Thyroid gland (tissue), 4 donors: Measurements from ENCODE around the gene GAK. TPM values are rescaled to one million over a fixed set of nuclear protein-coding genes. Genes with fewer than 3 reads are reported as not detected.

Experiments
- DNase-seq, 2 donors: peaks; one replicate each; pipeline ENCODE4 v3.0.0-alpha.2; 2019
- H3K27ac ChIP-seq, 3 donors: fragments of 200-600 bp; sonication (generic); 1 replicate in 2 of 3; 2 replicates in 1 of 3; pipeline ENCODE4 v1.5.1; 2016 to 2019; ENCODE audit warnings: mild to moderate bottlenecking in 1 of 3, moderate library complexity in 1 of 3
- H3K27me3 ChIP-seq: fragments of 200-600 bp; sonication (generic); one replicate; pipeline ENCODE4 v1.5.1; 2019
- H3K36me3 ChIP-seq, 2 donors: fragments of 200-600 bp; sonication (generic); one replicate each; pipeline ENCODE4 v1.5.1; 2016 to 2019
- H3K4me1 ChIP-seq, 2 donors: fragments of 200-600 bp; sonication (generic); one replicate each; pipeline ENCODE4 v1.5.1; 2017 to 2019
- H3K4me3 ChIP-seq, 3 donors: fragments of 200-600 bp; sonication (generic); replicated peaks in 1 of 3; 1 replicate in 2 of 3; 2 replicates in 1 of 3; pipeline ENCODE4 v1.5.1; 2016; ENCODE audit warnings: mild to moderate bottlenecking in 1 of 3
- H3K9me3 ChIP-seq: fragments of 200-600 bp; sonication (generic); one replicate; pipeline ENCODE4 v1.5.1; 2017
- CTCF ChIP-seq, 6 experiments: fragments of 200-600 bp in 3 of 6; fragments of 450-650 bp in 3 of 6; sonication (generic) in 3 of 6; IDR thresholded peaks; one replicate each; pipeline ENCODE4 v1.5.1; 2016 to 2019; ENCODE audit warnings: antibody characterized with exemption in 6 of 6, mild to moderate bottlenecking in 2 of 6, inconsistent platforms in 1 of 6, moderate library complexity in 1 of 6
- POLR2A ChIP-seq, 2 donors: fragments of 450-650 bp; IDR thresholded peaks; one replicate each; pipeline ENCODE4 v1.6.1; 2017; ENCODE audit warnings: antibody characterized with exemption in 2 of 2, mild to moderate bottlenecking in 2 of 2, moderate library complexity in 1 of 2
- WGBS, 2 donors: methylation state at CpG; one replicate each; pipeline ENCODE4 v1.1.5; 2017; 5-methylcytosine and 5-hydroxymethylcytosine counted together
- intact Hi-C: fragments of 100-400 bp; cut with DNase I; formaldehyde crosslinking; loops from one replicate; pipeline ENCODE4 v1.15.1; 2023
- total RNA-seq, 4 donors: library from RNA; depleted of rRNA; stranded (reverse); fragments of >200 nt; gene quantifications; one replicate each; pipeline ENCODE4 v1.2.3, GENCODE V29; 2016

Gene GAK
- total RNA-seq, 4 donors from 2014 or later, result 86.4 to 184 (median 153) TPM

GRCh38 chr4:888029-888428 lies 44.1 kb downstream of the GAK start:
- Histone ChIP-seq H3K27me3 (no peaks in the 10 kb centered on the region), H3K4me3 (no peak overlapping the region), H3K27ac (no peak overlapping the region), H3K4me1 (no peaks in the 10 kb centered on the region), H3K9me3 (no peaks in the 10 kb centered on the region), H3K36me3 (peaks cover 21 to 33% of the 10 kb centered on the region in 2 donors)
- intact Hi-C loops, result no loop called here
- no peak for DNase-seq
- TF ChIP-seq CTCF (IDR thresholded peaks at IDR 0.05) (no peak), POLR2A (IDR thresholded peaks at IDR 0.05) (no peak)
- 87 to 92% methylated on average over 10 to 19 of the region's 23 CpGs for WGBS, 2 donors

GRCh38 chr4:887034-887763 lies 44.9 kb downstream of the GAK start:
- intact Hi-C loops, result no loop called here
- H3K36me3 ChIP-seq, result peaks cover 24 to 35% of the 10 kb centered on the region in 2 donors

GRCh38 chr4:886244-886643 lies 45.9 kb downstream of the GAK start:
- no peak overlapping the region for H3K4me3 ChIP-seq
- WGBS, 2 donors, result 68 to 84% methylated on average over 6 to 9 of the region's 9 CpGs
- H3K36me3 ChIP-seq, result peaks cover 28 to 45% of the 10 kb centered on the region in 2 donors
- DNase-seq, result no peak
- no peak overlapping the region for H3K27ac ChIP-seq
- intact Hi-C loops, result no loop called here
- TF ChIP-seq POLR2A (IDR thresholded peaks at IDR 0.05), result no peak
- no peak for TF ChIP-seq CTCF (IDR thresholded peaks at IDR 0.05)
- H3K9me3 ChIP-seq, result no peaks in the 10 kb centered on the region
- no peaks in the 10 kb centered on the region for H3K4me1 ChIP-seq
- no peaks in the 10 kb centered on the region for H3K27me3 ChIP-seq

More at GRCh38 chr4:887034-887763, 44.9 kb downstream of the GAK start:
- no peak for DNase-seq
- Histone ChIP-seq H3K27ac (no peak overlapping the region), H3K27me3 (no peaks in the 10 kb centered on the region), H3K9me3 (no peaks in the 10 kb centered on the region), H3K4me1 (no peaks in the 10 kb centered on the region), H3K4me3 (no peak overlapping the region)
- 96% methylated on average over 62 to 63 of the region's 63 CpGs for WGBS, 2 donors
- TF ChIP-seq CTCF (IDR thresholded peaks at IDR 0.05) (no peak), POLR2A (IDR thresholded peaks at IDR 0.05) (no peak)

- no peaks in the 10 kb centered on the region for H3K4me1 ChIP-seq
- no peak for DNase-seq
- H3K36me3 ChIP-seq, result peaks cover 29 to 50% of the 10 kb centered on the region in 2 donors
- WGBS, 2 donors, result 99% methylated on average over 6 to 8 of the region's 10 CpGs
- no peaks in the 10 kb centered on the region for H3K9me3 ChIP-seq
- no peaks in the 10 kb centered on the region for H3K27me3 ChIP-seq
- intact Hi-C loops, result no loop called here
- no peak for TF ChIP-seq POLR2A (IDR thresholded peaks at IDR 0.05)
- TF ChIP-seq CTCF (IDR thresholded peaks at IDR 0.05), result no peak
- H3K27ac ChIP-seq, result no peak overlapping the region
- no peak overlapping the region for H3K4me3 ChIP-seq
Observed at GRCh38 chr4:885353-885752, 46.8 kb downstream of the GAK start.

GRCh38 chr4:884896-885295 lies 47.2 kb downstream of the GAK start:
- Histone ChIP-seq H3K4me1 (no peaks in the 10 kb centered on the region), H3K27ac (no peak overlapping the region), H3K9me3 (no peaks in the 10 kb centered on the region), H3K27me3 (no peaks in the 10 kb centered on the region), H3K36me3 (peaks cover 31 to 50% of the 10 kb centered on the region in 2 donors), H3K4me3 (no peak overlapping the region)
- WGBS, 2 donors, result 90 to 92% methylated on average over 24 of the region's 24 CpGs
- TF ChIP-seq CTCF (IDR thresholded peaks at IDR 0.05), result no peak
- no peak for DNase-seq
- intact Hi-C loops, result no loop called here
